Caco-2 (cell line): ENCODE measurements around the gene SACS. TPM values are rescaled to one million over a fixed set of nuclear protein-coding genes. Genes with fewer than 3 reads are reported as not detected.
"Not testable (repeated sequence)": the region's sequence is repeated elsewhere in the genome, so short reads cannot be mapped to it uniquely, and the experiment has no call there.

Experiments used
- BruUV-seq: library from RNA; stranded (reverse); fragments of 400-500 nt; replicated peaks from 2 replicates; lab custom pipeline; 2021; lab: Mats Ljungman, UMichigan
- CTCF ChIA-PET: fragments of 300-600 bp; sonication (Branson Sonifier 250); formaldehyde crosslinking; loops from one replicate; lab custom pipeline; 2022; ENCODE audit warnings: antibody characterized with exemption; lab: Charles Lee
- POLR2A ChIA-PET: fragments of 300-600 bp; sonication (Branson Sonifier 250); formaldehyde crosslinking; loops from one replicate; lab custom pipeline; 2022; ENCODE audit warnings: antibody characterized with exemption; lab: Charles Lee
- DNase-seq, 2 experiments: peaks; one replicate each; pipeline versions ENCODE4 v3.0.0 to v3.0.0-alpha.2; 2020 to 2022
- H3K27me3 ChIP-seq: replicated peaks from 2 replicates; pipeline ENCODE4 v1.6.0; 2011; ENCODE audit warnings: low read length; ENCODE audit not compliant: control insufficient read depth, insufficient read depth
- H3K36me3 ChIP-seq: 2 replicates; pipeline ENCODE4 v1.5.1; 2011; ENCODE audit warnings: low read length; ENCODE audit not compliant: control insufficient read depth, insufficient read depth
- H3K4me1 ChIP-seq: fragments of 250-450 bp; sonication (Bioruptor Pico); 2 replicates; pipeline ENCODE4 v1.5.1; 2020; ENCODE audit warnings: mild to moderate bottlenecking
- H3K4me3 ChIP-seq: 2 replicates; pipeline ENCODE4 v1.5.1; 2011; ENCODE audit warnings: low read depth, mild to moderate bottlenecking, control low read depth, low read length
- H3K9me3 ChIP-seq: fragments of 250-450 bp; sonication (Bioruptor Pico); 2 replicates; pipeline ENCODE4 v1.5.1; 2020; ENCODE audit warnings: mild to moderate bottlenecking, moderate library complexity
- H3K27ac Mint-ChIP-seq: one replicate; pipeline ENCODE4 v1.8.0; 2022; ENCODE audit warnings: mixed read lengths; ENCODE audit not compliant: unreplicated experiment
- H3K27me3 Mint-ChIP-seq: one replicate; pipeline ENCODE4 v1.8.0; 2022; ENCODE audit warnings: mixed read lengths; ENCODE audit not compliant: insufficient read depth, unreplicated experiment
- H3K36me3 Mint-ChIP-seq: one replicate; pipeline ENCODE4 v1.8.0; 2022; ENCODE audit warnings: mild to moderate bottlenecking, mixed read lengths; ENCODE audit not compliant: insufficient read depth, unreplicated experiment
- H3K4me1 Mint-ChIP-seq: one replicate; pipeline ENCODE4 v1.8.0; 2022; ENCODE audit warnings: low read depth, mixed read lengths; ENCODE audit not compliant: unreplicated experiment
- H3K4me3 Mint-ChIP-seq: one replicate; pipeline ENCODE4 v1.8.0; 2022; ENCODE audit warnings: mild to moderate bottlenecking, moderate library complexity, mixed read lengths; ENCODE audit not compliant: unreplicated experiment
- H3K9me3 Mint-ChIP-seq: one replicate; pipeline ENCODE4 v1.8.0; 2022; ENCODE audit warnings: mixed read lengths; ENCODE audit not compliant: unreplicated experiment
- CTCF ChIP-seq, 2 experiments: fragments of 200-600 bp in 1 of 2; IDR thresholded peaks; 1 replicate in 1 of 2; 2 replicates in 1 of 2; pipeline versions ENCODE4 v1.5.1 to v1.8.0; 2011 to 2022; ENCODE audit warnings: antibody characterized with exemption in 1 of 2, control low read depth in 1 of 2, inconsistent platforms in 1 of 2, low read depth in 1 of 2, low read length in 1 of 2, mild to moderate bottlenecking in 1 of 2, moderate library complexity in 1 of 2; ENCODE audit not compliant: insufficient read depth in 1 of 2, severe bottlenecking in 1 of 2, unreplicated experiment in 1 of 2
- intact Hi-C: fragments of 100-400 bp; cut with micrococcal nuclease; formaldehyde crosslinking; loops from one replicate; pipeline ENCODE4 v1.10.0; 2022; ENCODE audit not compliant: unreplicated experiment
- total RNA-seq: library from RNA; stranded (reverse); gene quantifications from 2 replicates; pipeline ENCODE4 v1.2.3, GENCODE V29; 2022

Gene SACS
- total RNA-seq, 1 experiment from 2014 or later, result 4.5 TPM

GRCh38 chr13:23443878-23444277 is 10.4 kb upstream of the SACS start:
- H3K9me3 Mint-ChIP-seq, result no peaks in the 10 kb centered on the region
- no TSS peak for BruUV-seq

GRCh38 chr13:23443110-23443509 is 9.6 kb upstream of the SACS start:
- Histone ChIP-seq H3K27me3 (no peaks in the 10 kb centered on the region), H3K9me3 (no peaks in the 10 kb centered on the region), H3K4me1 (no peaks in the 10 kb centered on the region), H3K4me3 (no peak overlapping the region), H3K36me3 (no peaks in the 10 kb centered on the region)
- intact Hi-C loops, result no loop called here
- H3K9me3 Mint-ChIP-seq, result no peaks in the 10 kb centered on the region
- no peaks in the 10 kb centered on the region for H3K4me1 Mint-ChIP-seq
- H3K27me3 Mint-ChIP-seq, result no peaks in the 10 kb centered on the region
- POLR2A ChIA-PET, result no interaction called here
- no peak overlapping the region for H3K27ac Mint-ChIP-seq
- CTCF ChIA-PET, result no interaction called here
- TF ChIP-seq CTCF (IDR thresholded peaks at IDR 0.05; ENCODE audit: insufficient read depth in 1 of 2, low read depth in 1 of 2, low read length in 1 of 2, severe bottlenecking in 1 of 2, unreplicated experiment in 1 of 2), result no peak
- H3K4me3 Mint-ChIP-seq, result no peak overlapping the region
- H3K36me3 Mint-ChIP-seq, result no peaks in the 10 kb centered on the region
- BruUV-seq, result no TSS peak
- no peak for DNase-seq

More at GRCh38 chr13:23443878-23444277, 10.4 kb upstream of the SACS start:
- Mint-ChIP-seq H3K4me1 (no peaks in the 10 kb centered on the region), H3K4me3 (no peak overlapping the region), H3K27ac (no peak overlapping the region), H3K27me3 (no peaks in the 10 kb centered on the region), H3K36me3 (no peaks in the 10 kb centered on the region)
- H3K36me3 ChIP-seq, result no peaks in the 10 kb centered on the region
- no peak for TF ChIP-seq CTCF (IDR thresholded peaks at IDR 0.05; ENCODE audit: insufficient read depth in 1 of 2, low read depth in 1 of 2, low read length in 1 of 2, severe bottlenecking in 1 of 2, unreplicated experiment in 1 of 2)
- no peaks in the 10 kb centered on the region for H3K4me1 ChIP-seq
- H3K4me3 ChIP-seq, result no peak overlapping the region
- ChIA-PET CTCF (no interaction called here), POLR2A (no interaction called here)
- intact Hi-C loops, result no loop called here
- H3K9me3 ChIP-seq, result no peaks in the 10 kb centered on the region
- no peak for DNase-seq
- H3K27me3 ChIP-seq, result no peaks in the 10 kb centered on the region

- H3K27me3 Mint-ChIP-seq, result no peaks in the 10 kb centered on the region
- no peak overlapping the region for H3K4me3 ChIP-seq
- H3K4me3 Mint-ChIP-seq, result no peak overlapping the region
- H3K9me3 ChIP-seq, result no peaks in the 10 kb centered on the region
- intact Hi-C loops, result no loop called here
- no peaks in the 10 kb centered on the region for H3K9me3 Mint-ChIP-seq
- no TSS peak for BruUV-seq
- no peak for TF ChIP-seq CTCF (IDR thresholded peaks at IDR 0.05; ENCODE audit: insufficient read depth in 1 of 2, low read depth in 1 of 2, low read length in 1 of 2, severe bottlenecking in 1 of 2, unreplicated experiment in 1 of 2)
- no peaks in the 10 kb centered on the region for H3K4me1 ChIP-seq
- H3K36me3 Mint-ChIP-seq, result no peaks in the 10 kb centered on the region
- H3K27me3 ChIP-seq, result no peaks in the 10 kb centered on the region
- DNase-seq, result no peak
- ChIA-PET CTCF (no interaction called here), POLR2A (no interaction called here)
- H3K27ac Mint-ChIP-seq, result no peak overlapping the region
- no peaks in the 10 kb centered on the region for H3K36me3 ChIP-seq
- no peaks in the 10 kb centered on the region for H3K4me1 Mint-ChIP-seq
Measured at GRCh38 chr13:23440821-23441618, 7.5 kb upstream of the SACS start.

DNA sequence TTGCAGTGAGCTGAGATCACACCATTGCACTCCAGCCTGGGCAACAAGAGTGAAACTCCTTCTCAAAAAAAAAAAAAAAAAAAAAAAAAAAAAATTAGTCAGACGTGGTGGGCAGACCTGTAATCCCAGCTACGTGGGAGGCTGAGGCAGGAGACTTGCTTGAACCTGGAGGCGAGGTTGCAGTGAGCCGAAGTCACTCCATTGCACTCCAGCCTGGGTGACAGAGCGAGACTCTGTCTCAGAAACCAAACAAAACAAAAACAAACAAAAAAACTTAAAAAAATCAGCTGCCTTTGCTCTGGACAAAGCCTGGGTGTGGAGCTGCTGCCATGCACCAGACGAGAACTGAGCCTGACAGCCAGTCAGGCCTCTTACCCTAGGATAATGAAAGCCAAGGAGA is 6.8 kb upstream of the SACS start:
- H3K4me3 ChIP-seq, DNase-seq, H3K9me3 Mint-ChIP-seq, H3K27me3 Mint-ChIP-seq, intact Hi-C loops, CTCF ChIA-PET, H3K4me3 Mint-ChIP-seq, H3K36me3 Mint-ChIP-seq, H3K4me1 ChIP-seq, H3K27ac Mint-ChIP-seq, POLR2A ChIA-PET, H3K4me1 Mint-ChIP-seq, BruUV-seq, H3K27me3 ChIP-seq, H3K36me3 ChIP-seq, H3K9me3 ChIP-seq: not testable (repeated sequence)
